ENCODE results near the gene ZNF324.
"Not testable (repeated sequence)": the region's sequence is repeated elsewhere in the genome, so short reads cannot be mapped to it uniquely, and the experiment has no call there.

The ZNF324 gene

DNA sequence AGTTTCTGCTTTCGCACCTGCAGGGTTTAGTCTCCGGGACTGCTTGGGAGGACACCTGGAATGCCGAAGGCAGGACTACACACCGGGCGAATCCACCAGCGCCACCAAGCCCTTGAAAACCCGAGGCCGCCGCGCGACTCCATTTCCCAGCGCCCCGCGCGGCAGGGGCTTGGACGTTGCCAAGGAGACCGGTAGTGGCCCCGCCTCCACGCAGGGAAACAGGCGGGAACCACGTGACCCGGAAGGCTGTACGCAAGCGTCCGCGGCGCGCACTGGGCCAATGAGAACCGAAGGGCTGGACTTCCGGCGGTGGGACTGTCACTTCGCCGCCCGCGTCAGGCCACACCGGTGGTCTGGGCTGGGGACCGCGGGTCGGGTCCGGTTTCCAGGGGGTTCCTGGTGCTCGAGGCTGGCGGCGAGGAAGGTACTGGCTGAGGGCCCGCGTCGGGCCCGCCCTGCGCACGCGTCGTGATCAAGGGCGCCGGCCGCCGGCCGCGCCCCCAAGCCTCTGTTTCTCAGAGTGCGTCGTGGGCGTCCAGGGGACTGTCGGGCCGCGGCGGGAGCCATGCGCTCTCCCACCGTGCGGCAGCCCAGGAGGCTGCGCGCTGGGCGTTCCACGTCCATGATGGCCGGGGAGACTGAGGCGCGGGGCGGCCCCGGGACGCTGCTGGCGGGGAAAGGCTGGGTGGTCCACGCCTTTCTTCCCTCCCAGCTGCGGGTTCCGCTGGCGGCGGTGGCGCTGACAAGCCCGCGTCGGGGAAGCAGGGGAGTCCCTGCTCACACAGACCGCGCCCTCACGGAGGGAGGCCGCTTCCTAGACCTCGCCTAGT, at the start of gene ZNF324:
Gene ZNF324, plus strand, starts transcription at position 321 of the 830 bp plus-strand sequence. CDS start 2,106 bp downstream, outside the sequence.
- peak; percentile 97 for DNase-seq

GRCh38 chr19:58428617-58429016, 38.3 kb upstream of the ZNF324 start:
- no peak for DNase-seq

GRCh38 chr19:58429745-58430144, 37.1 kb upstream of the ZNF324 start:
- no peak for DNase-seq

- no peak for DNase-seq
These were observed 32.7 kb upstream of the ZNF324 start for GRCh38 chr19:58434217-58434616.

- DNase-seq, result peak; percentile 97
These were observed 27.0 kb upstream of the ZNF324 start, which contains the start of gene ZNF132 for GRCh38 chr19:58439576-58440554. Gene ZNF132, minus strand, starts transcription at chr19:58440153. Its CDS starts 332 bp downstream, at chr19:58439821.

GRCh38 chr19:58440556-58440955, 26.3 kb upstream of the ZNF324 start:
- no peak for DNase-seq

DNA sequence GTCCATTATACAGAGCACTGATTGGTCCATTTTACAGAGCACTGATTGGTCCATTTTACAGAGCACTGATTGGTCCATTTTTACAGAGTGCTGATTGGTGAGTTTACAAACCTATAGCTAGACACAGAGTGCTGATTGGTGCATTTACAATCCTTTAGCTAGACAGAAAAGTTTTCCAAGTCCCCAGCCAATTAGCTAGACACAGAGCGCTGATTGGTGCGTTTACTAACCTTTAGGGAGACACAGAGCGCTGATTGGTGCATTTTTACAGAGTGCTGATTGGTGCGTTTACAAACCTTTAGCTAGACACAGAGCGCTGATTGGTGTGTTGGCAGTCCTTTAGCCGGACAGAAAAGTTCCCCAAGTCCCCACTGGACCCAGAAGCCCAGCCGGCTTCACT, 23.9 kb upstream of the ZNF324 start:
- DNase-seq, result not testable (repeated sequence)

DNA sequence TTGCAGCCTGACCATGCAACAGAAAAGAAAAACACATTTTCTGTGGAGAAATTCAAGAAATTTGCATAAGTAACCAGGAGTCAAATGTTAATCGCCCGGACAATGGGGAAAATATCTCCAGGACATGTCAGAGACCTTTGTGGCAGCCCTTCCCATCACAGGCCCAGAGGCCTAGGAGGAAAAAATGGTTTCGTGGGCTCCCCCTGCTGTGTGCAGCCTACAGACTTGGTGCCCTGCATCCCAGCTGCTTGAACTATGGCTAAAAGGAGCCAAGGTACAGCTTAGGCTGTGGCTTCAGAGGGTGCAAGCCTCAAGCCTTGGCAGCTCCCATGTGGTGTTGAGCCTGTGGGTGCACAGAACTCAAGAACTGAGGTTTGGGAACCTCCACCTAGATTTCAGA, 18.0 kb upstream of the ZNF324 start:
- not testable (repeated sequence) for DNase-seq

- not testable (repeated sequence) for DNase-seq
These were observed 16.9 kb upstream of the ZNF324 start for GRCh38 chr19:58449980-58450379.

- DNase-seq, result no peak
These were observed 16.0 kb upstream of the ZNF324 start for GRCh38 chr19:58450856-58451357.

DNA sequence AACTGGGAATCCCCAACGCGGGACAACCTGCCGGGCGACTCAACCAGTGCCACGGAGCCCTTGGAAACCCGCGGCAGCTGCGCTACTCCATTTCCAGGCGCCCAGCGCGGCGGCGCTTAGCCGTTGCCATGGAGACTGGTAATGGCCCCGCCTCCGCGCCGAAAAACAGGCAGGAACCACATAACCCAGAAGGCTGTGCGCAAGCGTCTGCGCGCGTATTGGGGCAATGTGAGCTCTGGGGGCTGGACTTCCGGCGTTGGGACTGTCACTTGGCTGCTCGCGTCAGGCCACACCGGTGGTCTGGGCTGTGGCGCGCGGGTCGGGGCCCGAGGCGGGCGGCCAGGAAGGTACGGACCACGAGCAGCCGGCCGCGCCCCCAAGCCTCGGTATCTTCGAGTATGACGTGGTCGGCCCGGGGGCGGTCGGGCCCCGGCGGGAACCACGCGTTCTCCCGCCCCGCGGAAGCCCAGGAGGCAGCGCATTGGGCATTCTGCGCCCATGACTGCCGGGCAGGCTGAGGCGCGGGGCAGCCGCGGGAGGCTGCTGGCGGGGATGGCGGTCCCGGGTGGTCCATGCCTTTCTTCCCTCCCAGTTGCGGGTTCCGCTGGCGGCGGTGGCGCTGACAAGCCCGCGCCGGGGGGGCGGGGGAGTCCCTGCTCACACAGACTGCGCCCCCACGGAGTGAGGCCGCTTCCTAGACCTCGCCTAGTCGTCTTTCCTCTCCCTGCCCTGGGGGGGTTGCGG, 15.3 kb upstream of the ZNF324 start, which contains the start of gene ZNF324B:
Gene ZNF324B, plus strand, starts transcription at position 265 of the 744 bp plus-strand sequence. CDS start 2,080 bp downstream, outside the sequence.
- peak; percentile 95 for DNase-seq

- no peak for DNase-seq
These were observed 13.1 kb upstream of the ZNF324 start for GRCh38 chr19:58453743-58454142.

DNA sequence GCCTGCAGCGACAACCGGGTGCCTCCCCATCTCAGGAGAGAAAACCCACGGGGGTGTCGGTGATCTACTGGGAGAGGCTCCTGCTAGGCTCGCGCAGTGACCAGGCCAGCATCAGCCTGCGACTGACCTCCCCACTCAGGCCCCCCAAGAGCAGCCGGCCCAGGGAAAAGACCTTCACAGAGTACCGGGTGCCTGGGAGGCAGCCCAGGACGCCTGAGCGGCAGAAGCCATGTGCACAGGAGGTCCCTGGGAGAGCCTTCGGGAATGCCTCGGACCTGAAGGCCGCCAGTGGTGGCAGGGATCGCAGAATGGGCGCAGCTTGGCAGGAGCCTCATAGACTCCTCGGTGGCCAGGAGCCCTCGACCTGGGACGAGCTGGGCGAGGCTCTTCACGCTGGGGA, 11.6 kb upstream of the ZNF324 start:
- DNase-seq, result no peak

GRCh38 chr19:58456111-58456510, 10.8 kb upstream of the ZNF324 start:
- no peak for DNase-seq

GRCh38 chr19:58460039-58460438, 6.8 kb upstream of the ZNF324 start:
- no peak for DNase-seq

DNA sequence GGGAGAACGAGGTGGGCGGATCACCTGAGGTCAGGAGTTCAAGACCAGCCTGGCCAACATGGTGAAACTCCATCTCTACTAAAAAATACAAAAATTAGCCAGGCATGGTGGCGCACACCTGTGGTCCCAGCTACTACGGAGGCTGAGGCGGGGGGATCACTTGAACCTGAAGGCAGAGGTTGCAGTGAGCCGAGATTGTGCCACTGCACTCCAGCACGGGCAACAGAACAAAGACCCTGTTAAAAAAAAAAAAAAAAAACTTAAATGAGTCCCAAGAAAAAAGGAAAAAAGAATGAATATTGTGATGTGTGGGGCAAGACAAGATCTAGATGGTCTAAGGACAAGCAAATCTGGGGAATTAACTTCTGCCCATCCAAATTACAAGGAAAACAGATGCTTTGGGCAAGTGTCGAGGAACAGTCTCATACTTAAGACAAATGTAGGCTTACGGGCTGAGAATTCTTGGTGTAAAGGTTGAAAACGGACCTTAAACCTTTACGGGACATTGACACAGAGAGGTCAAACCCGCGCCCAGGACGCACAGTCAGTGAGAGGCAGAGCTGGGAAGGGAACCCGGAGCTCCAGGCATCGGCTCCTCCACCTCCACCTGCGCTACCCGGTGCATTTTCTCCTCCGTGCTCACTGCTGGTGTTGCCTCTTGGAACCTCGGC, 656 bp upstream of the ZNF324 start:
- DNase-seq, result no peak

DNA sequence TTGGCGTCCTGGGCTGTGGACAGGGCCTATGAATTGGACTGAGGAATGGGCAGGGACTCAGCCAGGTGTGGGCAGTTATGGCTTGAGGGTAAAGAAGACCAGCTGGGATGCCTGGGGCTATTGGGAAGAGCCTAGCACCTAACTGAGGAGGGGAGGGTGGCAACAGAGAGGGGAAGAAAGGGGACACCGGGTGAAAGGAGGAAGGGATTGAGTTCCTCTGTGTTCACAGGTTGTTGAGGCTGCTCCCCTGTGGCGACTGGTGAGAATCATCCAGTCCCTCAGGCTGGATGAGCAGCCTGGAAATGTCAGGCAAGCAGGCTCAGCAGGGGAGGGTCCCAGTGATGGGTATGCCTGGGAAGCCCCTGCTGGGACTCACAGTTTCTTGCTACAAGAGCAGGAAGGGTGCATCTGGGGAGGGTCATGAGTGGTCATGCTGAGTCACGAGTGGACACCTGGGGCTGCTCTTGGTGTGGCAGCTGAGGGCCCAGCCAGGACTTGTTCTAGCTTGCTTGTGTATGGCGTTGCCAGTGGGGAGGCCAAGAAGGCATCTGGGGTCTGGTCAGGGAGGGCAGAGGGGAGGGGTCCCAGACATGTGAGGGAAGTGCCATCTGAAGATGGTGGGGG, 1.4 kb downstream of the ZNF324 start:
- no peak for DNase-seq

- no peak for DNase-seq
These were observed 2.5 kb downstream of the ZNF324 start for GRCh38 chr19:58469241-58470013.

GRCh38 chr19:58470837-58471543, 4.1 kb downstream of the ZNF324 start:
- DNase-seq, result not testable (repeated sequence)

GRCh38 chr19:58471736-58472135, 4.9 kb downstream of the ZNF324 start:
- no peak for DNase-seq

Data from stimulated activated CD4-positive, alpha-beta T cell treated with anti-CD3 and anti-CD28 coated beads, Interleukin-1b, Interleukin-23, amount 100 ng/mL, for 48 hours (primary cell).